HG02571 (cell line): ENCODE data around the gene ZNF497.
"Not testable (repeated sequence)": the region's sequence is repeated elsewhere in the genome, so short reads cannot be mapped to it uniquely, and the experiment has no call there.

Experiments
- ATAC-seq: cut with Tn5 transposase; IDR thresholded peaks from one replicate; pipeline ENCODE4 v1.9.1; 2021; ENCODE audit warnings: mild to moderate bottlenecking, moderate library complexity; ENCODE audit not compliant: unreplicated experiment

ZNF497 gene

GRCh38 chr19:58319241-58319640 is 43.3 kb downstream of the ZNF497 start:
- ATAC-seq, result no peak

GRCh38 chr19:58318297-58318696 is 44.3 kb downstream of the ZNF497 start:
- ATAC-seq, result no peak

GRCh38 chr19:58317476-58318072 is 45.0 kb downstream of the ZNF497 start:
- ATAC-seq, result no peak

GRCh38 chr19:58315580-58315979 is 47.0 kb downstream of the ZNF497 start:
- ATAC-seq, result no peak

GRCh38 chr19:58311345-58311865 is 51.1 kb downstream of the ZNF497 start:
- ATAC-seq, result no peak

- ATAC-seq, result not testable (repeated sequence)
Observed at GRCh38 chr19:58310685-58311084, 51.9 kb downstream of the ZNF497 start.

GRCh38 chr19:58307736-58308135 is 54.8 kb downstream of the ZNF497 start:
- no peak for ATAC-seq

GRCh38 chr19:58305932-58306323 is 56.6 kb downstream of the ZNF497 start:
- ATAC-seq, result no peak

GRCh38 chr19:58305065-58305931 is 57.3 kb downstream of the ZNF497 start, which contains the start of gene ERVK3-1:
Gene ERVK3-1, plus strand, starts transcription at chr19:58305377. Its CDS starts 6,792 bp downstream, at chr19:58312169.
- ATAC-seq, result peak; percentile 94

GRCh38 chr19:58304748-58305064 is 57.8 kb downstream of the ZNF497 start:
- no peak for ATAC-seq
